Keratinocyte (primary cell): ENCODE measurements around the gene BAHCC1. TPM values are rescaled to one million over a fixed set of nuclear protein-coding genes. Genes with fewer than 3 reads are reported as not detected.

Experiments
- DNase-seq: peaks from one replicate; pipeline ENCODE4 v3.0.0-alpha.2; 2011; ENCODE audit warnings: low read depth, missing footprints, low spot score
- FAIRE-seq: peaks from 2 replicates; lab custom pipeline; 2011; peaks lifted over from hg19 to GRCh38; lab: Jason Lieb, UNC
- H2AFZ ChIP-seq: 2 replicates; pipeline ENCODE4 v1.6.0; 2012; ENCODE audit warnings: low read length, control low read depth, inconsistent platforms; ENCODE audit not compliant: control insufficient read depth
- H3K27ac ChIP-seq: 2 replicates; pipeline ENCODE4 v1.5.1; 2011; ENCODE audit warnings: low read length; ENCODE audit not compliant: control insufficient read depth, insufficient read depth
- H3K27me3 ChIP-seq: 3 replicates; pipeline ENCODE4 v1.6.0; 2011; ENCODE audit warnings: low read length; ENCODE audit not compliant: control insufficient read depth, insufficient read depth; ENCODE audit errors: extremely low read depth
- H3K36me3 ChIP-seq, 2 experiments: 2 replicates in 1 of 2; 3 replicates in 1 of 2; pipeline ENCODE4 v1.5.1; 2011; ENCODE audit warnings: low read length in 2 of 2, mild to moderate bottlenecking in 1 of 2; ENCODE audit not compliant: control insufficient read depth in 2 of 2, insufficient read depth in 2 of 2; ENCODE audit errors: extremely low read depth in 1 of 2
- H3K4me1 ChIP-seq: 3 replicates; pipeline ENCODE4 v1.5.1; 2011; ENCODE audit warnings: low read length; ENCODE audit not compliant: control insufficient read depth, insufficient read depth; ENCODE audit errors: extremely low read depth
- H3K4me2 ChIP-seq: 3 replicates; pipeline ENCODE4 v1.6.0; 2011; ENCODE audit warnings: low read depth, low read length; ENCODE audit not compliant: control insufficient read depth, insufficient read depth; ENCODE audit errors: extremely low read depth
- H3K4me3 ChIP-seq, 3 experiments: fragments of 200-600 bp in 1 of 3; sonication (generic) in 1 of 3; 2 replicates in 2 of 3; 3 replicates in 1 of 3; pipeline ENCODE4 v1.5.1; 2011 to 2016; ENCODE audit warnings: low read length in 3 of 3, mild to moderate bottlenecking in 3 of 3, control low read depth in 2 of 3, inconsistent platforms in 1 of 3, low read depth in 1 of 3, mixed read lengths in 1 of 3, mixed run types in 1 of 3, moderate library complexity in 1 of 3; ENCODE audit not compliant: control insufficient read depth in 2 of 3, insufficient read depth in 2 of 3; ENCODE audit errors: extremely low read depth in 1 of 3
- H3K79me2 ChIP-seq: 2 replicates; pipeline ENCODE4 v1.6.0; 2012; ENCODE audit warnings: low read length; ENCODE audit not compliant: control insufficient read depth, insufficient read depth
- H3K9ac ChIP-seq: 3 replicates; pipeline ENCODE4 v1.6.0; 2011; ENCODE audit warnings: low read length; ENCODE audit not compliant: control insufficient read depth, insufficient read depth; ENCODE audit errors: extremely low read depth
- H3K9me1 ChIP-seq: 3 replicates; pipeline ENCODE4 v1.6.0; 2011; ENCODE audit warnings: low read length; ENCODE audit not compliant: control insufficient read depth, insufficient read depth; ENCODE audit errors: extremely low read depth
- H3K9me3 ChIP-seq: 2 replicates; pipeline ENCODE4 v1.5.1; 2012; ENCODE audit warnings: low read depth, low read length; ENCODE audit not compliant: control insufficient read depth
- H4K20me1 ChIP-seq: 3 replicates; pipeline ENCODE4 v1.6.0; 2011; ENCODE audit warnings: low read length; ENCODE audit not compliant: control insufficient read depth, insufficient read depth; ENCODE audit errors: extremely low read depth
- CTCF ChIP-seq, 3 experiments: IDR thresholded peaks in 1 of 3; conservative IDR thresholded peaks in 1 of 3; optimal IDR thresholded peaks in 1 of 3; 2 replicates in 2 of 3; 3 replicates in 1 of 3; pipeline versions ENCODE3 to v1.5.1; 2011; ENCODE audit warnings: low read length in 3 of 3, mild to moderate bottlenecking in 3 of 3, moderate library complexity in 2 of 3, control low read depth in 1 of 3, inconsistent platforms in 1 of 3; ENCODE audit not compliant: insufficient read depth in 2 of 3; ENCODE audit errors: extremely low read depth in 1 of 3
- EZH2 ChIP-seq: IDR thresholded peaks from one replicate; pipeline ENCODE4 v1.6.1; 2012; ENCODE audit warnings: inconsistent platforms, mild to moderate bottlenecking, low read length, moderate library complexity
- dilution Hi-C: fragments of 300-500 bp; cut with MboI; formaldehyde crosslinking; loops from one replicate; pipeline ENCODE4 v1.7.0; 2020; ENCODE audit warnings: low sequenced_read_pairs; ENCODE audit not compliant: extremely low pct_ligation_motif_present
- polyA plus RNA-seq, 5 experiments: library from polyadenylated mRNA; depleted of rRNA in 3 of 5; stranded (reverse) in 3 of 5; stranded (forward) in 1 of 5; unstranded in 1 of 5; fragments of >200 nt; gene quantifications; 1 replicate in 1 of 5; 2 replicates in 3 of 5; 3 replicates in 1 of 5; pipeline versions ENCODE4 v1.2.1 to v1.2.3, GENCODE V29; 2011 to 2012; ENCODE audit warnings: missing spikeins in 2 of 5, low read depth in 1 of 5, low replicate concordance in 1 of 5

The BAHCC1 gene
- polyA plus RNA-seq, 1 donor (not counting 4 experiments of a cell fraction or from before 2014, with no cell fraction given) = 0.52 TPM

GRCh38 chr17:81456091-81456490 lies 60.8 kb downstream of the BAHCC1 start:
- Histone ChIP-seq H3K4me1 (no peaks in the 10 kb centered on the region), H3K9me3 (no peaks in the 10 kb centered on the region), H3K9me1 (no peaks in the 10 kb centered on the region), H3K4me2 (no peak overlapping the region), H4K20me1 (no peaks in the 10 kb centered on the region), H3K27me3 (no peaks in the 10 kb centered on the region), H3K27ac (no peak overlapping the region), H3K9ac (no peak overlapping the region), H3K79me2 (no peaks in the 10 kb centered on the region), H2AFZ (no peak overlapping the region), H3K36me3 (no peaks in the 10 kb centered on the region), H3K4me3 (no peak overlapping the region)
- dilution Hi-C loops = no loop called here
- TF ChIP-seq EZH2 = no peak
- TF ChIP-seq CTCF (optimal IDR thresholded peaks at IDR 0.05 in 1 of 3, IDR thresholded peaks at IDR 0.05 in 1 of 3, conservative IDR thresholded peaks at IDR 0.05 in 1 of 3; ENCODE audit: extremely low read depth in 1 of 3, insufficient read depth in 2 of 3, low read length in 3 of 3) = no peak
- FAIRE-seq (no peak), DNase-seq (no peak)

- no peaks in the 10 kb centered on the region for H3K9me1 ChIP-seq
- no peak overlapping the region for H3K27ac ChIP-seq
- TF ChIP-seq CTCF (optimal IDR thresholded peaks at IDR 0.05 in 1 of 3, IDR thresholded peaks at IDR 0.05 in 1 of 3, conservative IDR thresholded peaks at IDR 0.05 in 1 of 3; ENCODE audit: extremely low read depth in 1 of 3, insufficient read depth in 2 of 3, low read length in 3 of 3) (no peak), EZH2 (no peak)
- H2AFZ ChIP-seq = no peak overlapping the region
- no peak overlapping the region for H3K9ac ChIP-seq
- H3K4me1 ChIP-seq = no peaks in the 10 kb centered on the region
- no peaks in the 10 kb centered on the region for H4K20me1 ChIP-seq
- H3K36me3 ChIP-seq = no peaks in the 10 kb centered on the region
- no peaks in the 10 kb centered on the region for H3K27me3 ChIP-seq
- dilution Hi-C loops = no loop called here
- no peaks in the 10 kb centered on the region for H3K79me2 ChIP-seq
- H3K9me3 ChIP-seq = no peaks in the 10 kb centered on the region
- no peak for DNase-seq
- H3K4me2 ChIP-seq = no peak overlapping the region
- no peak for FAIRE-seq
- H3K4me3 ChIP-seq = no peak overlapping the region
Observed at GRCh38 chr17:81456798-81457197, 61.5 kb downstream of the BAHCC1 start.
